22Rv1 (cell line): Measurements from ENCODE around the gene UBE2QL1.

Experiments used
- CTCF ChIP-seq: fragments of 450-650 bp; IDR thresholded peaks from 2 replicates; pipeline ENCODE4 v1.5.1; 2017; ENCODE audit warnings: mild to moderate bottlenecking
- ZFX ChIP-seq: fragments of 450-650 bp; IDR thresholded peaks from 2 replicates; pipeline ENCODE4 v1.6.1; 2017; ENCODE audit warnings: antibody characterized with exemption, borderline replicate concordance

- TF ChIP-seq CTCF (no peak), ZFX (no peak)
Measured at GRCh38 chr5:6471252-6471651, 22.6 kb downstream of the UBE2QL1 start.
